GM12892 (cell line): Measurements from ENCODE around the gene GADD45GIP1.

Experiments used
- POLR2A ChIP-seq: IDR thresholded peaks from 2 replicates; pipeline ENCODE4 v1.6.1; 2011; ENCODE audit warnings: low read depth, low read length, control low read depth
- POLR2AphosphoS5 ChIP-seq: IDR thresholded peaks from 2 replicates; pipeline ENCODE4 v1.6.1; 2011; ENCODE audit warnings: low read depth, low read length, control low read depth
- TAF1 ChIP-seq: IDR thresholded peaks from 2 replicates; pipeline ENCODE4 v1.6.1; 2011; ENCODE audit warnings: low read depth, mild to moderate bottlenecking, control low read depth, low read length, borderline replicate concordance

DNA sequence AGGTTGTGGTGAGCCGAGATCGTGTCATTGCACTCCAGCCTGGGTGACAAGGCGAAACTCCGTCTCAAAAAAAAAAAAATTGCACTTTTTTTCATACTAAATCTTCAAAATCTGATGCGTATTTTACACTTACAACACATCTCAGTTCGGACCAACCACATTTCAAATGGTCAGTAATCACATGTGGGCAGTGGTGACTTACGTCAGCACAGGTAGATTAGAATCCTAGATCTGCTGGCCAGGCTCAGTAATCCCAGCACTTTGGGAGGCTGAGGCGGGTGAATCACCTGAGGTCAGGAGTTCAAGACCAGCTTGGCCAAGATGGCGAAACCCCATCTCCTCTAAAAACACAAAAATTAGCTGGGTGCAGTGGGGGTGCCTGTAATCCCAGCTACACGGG is 22.0 kb downstream of the GADD45GIP1 start:
- no peak for TF ChIP-seq TAF1
- no peak for TF ChIP-seq POLR2AphosphoS5
- TF ChIP-seq POLR2A: no peak
